Esophagus squamous epithelium (tissue), 5 donors: ENCODE results near the gene COPS4. TPM values are rescaled to one million over a fixed set of nuclear protein-coding genes. Genes with fewer than 3 reads are reported as not detected.
"Not testable (repeated sequence)": the region's sequence is repeated elsewhere in the genome, so short reads cannot be mapped to it uniquely, and the experiment has no call there.

Experiments used
- DNase-seq: peaks from one replicate; lab custom pipeline; 2025; lab: John Stamatoyannopoulos, UW
- H3K27ac ChIP-seq, 4 donors: fragments of 200-600 bp; sonication (generic); one replicate each; pipeline ENCODE4 v1.5.1; 2016 to 2019; ENCODE audit warnings: mild to moderate bottlenecking in 1 of 4
- H3K27me3 ChIP-seq, 4 donors: fragments of 200-600 bp; sonication (generic); 1 replicate in 3 of 4; 2 replicates in 1 of 4; pipeline versions ENCODE4 v1.5.1 to v1.6.0; 2017 to 2021; ENCODE audit warnings: antibody characterized with exemption in 1 of 4
- H3K36me3 ChIP-seq, 3 donors: fragments of 200-600 bp; sonication (generic); one replicate each; pipeline ENCODE4 v1.5.1; 2016 to 2019
- H3K4me1 ChIP-seq, 3 donors: fragments of 200-600 bp; sonication (generic); one replicate each; pipeline ENCODE4 v1.5.1; 2017 to 2019
- H3K4me3 ChIP-seq, 4 donors: fragments of 200-600 bp; sonication (generic); 1 replicate in 3 of 4; 2 replicates in 1 of 4; pipeline ENCODE4 v1.5.1; 2016 to 2019; ENCODE audit warnings: mild to moderate bottlenecking in 2 of 4, moderate library complexity in 1 of 4
- H3K9me3 ChIP-seq, 3 donors: fragments of 200-600 bp; sonication (generic); one replicate each; pipeline ENCODE4 v1.5.1; 2016 to 2019
- POLR2A ChIP-seq, 4 donors: fragments of 450-650 bp; IDR thresholded peaks; one replicate each; pipeline ENCODE4 v1.6.1; 2017; ENCODE audit warnings: antibody characterized with exemption in 4 of 4, mild to moderate bottlenecking in 4 of 4, moderate library complexity in 3 of 4
- WGBS, 2 donors: methylation state at CpG; one replicate each; pipeline ENCODE4 v1.1.5; 2018; 5-methylcytosine and 5-hydroxymethylcytosine counted together
- intact Hi-C: fragments of 100-400 bp; cut with DNase I; formaldehyde crosslinking; loops from one replicate; pipeline ENCODE4 v1.15.0; 2022
- total RNA-seq, 4 donors: library from RNA; depleted of rRNA; stranded (reverse); fragments of >200 nt; gene quantifications; one replicate each; pipeline ENCODE4 v1.1.0, GENCODE V29; 2016
- TF ChIP-seq, protein P1 (sequence below), 6 experiments: fragments of 450-650 bp in 4 of 6; fragments of 200-600 bp in 2 of 6; sonication (generic) in 2 of 6; IDR thresholded peaks; one replicate each; pipeline ENCODE4 v1.5.1; 2016 to 2019; ENCODE audit warnings: antibody characterized with exemption in 6 of 6, mild to moderate bottlenecking in 4 of 6, moderate library complexity in 4 of 6
- donor health status: DM: yes; HTN: yes; CAD: no.

Gene COPS4
- total RNA-seq, 4 donors from 2014 or later: 22.5 to 56.8 (median 39.9) TPM

DNA sequence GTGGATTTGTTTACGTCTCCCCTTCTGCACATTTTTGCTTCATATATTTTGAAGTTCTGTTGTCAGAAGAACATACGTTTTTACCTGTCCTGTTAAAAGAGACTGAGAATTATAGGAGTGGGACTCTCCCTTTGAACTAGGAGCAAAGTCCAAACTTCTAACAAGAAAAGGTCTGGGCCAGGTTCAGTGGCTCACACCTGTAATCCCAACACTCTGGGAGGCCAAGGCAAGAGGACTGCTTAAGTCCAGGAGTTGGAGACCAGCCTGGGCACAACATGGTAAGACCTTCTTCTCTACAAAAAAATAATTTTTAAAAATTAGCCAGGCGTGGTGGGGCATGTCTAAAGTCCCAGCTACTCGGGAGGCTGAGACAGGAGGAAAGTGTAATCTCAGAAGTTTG is 40.1 kb upstream of the COPS4 start:
- peaks cover 0 to 3% (median 0%) of the 10 kb centered on the region in 3 donors for H3K36me3 ChIP-seq
- H3K27me3 ChIP-seq: no peaks in the 10 kb centered on the region
- H3K4me1 ChIP-seq: peaks cover under 1 to 5% (median 2%) of the 10 kb centered on the region in 3 donors
- H3K9me3 ChIP-seq: no peaks in the 10 kb centered on the region
- no peak overlapping the region for H3K4me3 ChIP-seq
- no peak for DNase-seq
- 62 to 67% methylated on average over 4 of the region's 4 CpGs for WGBS, 2 donors
- no peak overlapping the region for H3K27ac ChIP-seq
- no peak for TF ChIP-seq POLR2A (IDR thresholded peaks at IDR 0.05)
- TF ChIP-seq, protein P1, sequence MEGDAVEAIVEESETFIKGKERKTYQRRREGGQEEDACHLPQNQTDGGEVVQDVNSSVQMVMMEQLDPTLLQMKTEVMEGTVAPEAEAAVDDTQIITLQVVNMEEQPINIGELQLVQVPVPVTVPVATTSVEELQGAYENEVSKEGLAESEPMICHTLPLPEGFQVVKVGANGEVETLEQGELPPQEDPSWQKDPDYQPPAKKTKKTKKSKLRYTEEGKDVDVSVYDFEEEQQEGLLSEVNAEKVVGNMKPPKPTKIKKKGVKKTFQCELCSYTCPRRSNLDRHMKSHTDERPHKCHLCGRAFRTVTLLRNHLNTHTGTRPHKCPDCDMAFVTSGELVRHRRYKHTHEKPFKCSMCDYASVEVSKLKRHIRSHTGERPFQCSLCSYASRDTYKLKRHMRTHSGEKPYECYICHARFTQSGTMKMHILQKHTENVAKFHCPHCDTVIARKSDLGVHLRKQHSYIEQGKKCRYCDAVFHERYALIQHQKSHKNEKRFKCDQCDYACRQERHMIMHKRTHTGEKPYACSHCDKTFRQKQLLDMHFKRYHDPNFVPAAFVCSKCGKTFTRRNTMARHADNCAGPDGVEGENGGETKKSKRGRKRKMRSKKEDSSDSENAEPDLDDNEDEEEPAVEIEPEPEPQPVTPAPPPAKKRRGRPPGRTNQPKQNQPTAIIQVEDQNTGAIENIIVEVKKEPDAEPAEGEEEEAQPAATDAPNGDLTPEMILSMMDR (IDR thresholded peaks at IDR 0.05): no peak
- intact Hi-C loops: no loop called here

DNA sequence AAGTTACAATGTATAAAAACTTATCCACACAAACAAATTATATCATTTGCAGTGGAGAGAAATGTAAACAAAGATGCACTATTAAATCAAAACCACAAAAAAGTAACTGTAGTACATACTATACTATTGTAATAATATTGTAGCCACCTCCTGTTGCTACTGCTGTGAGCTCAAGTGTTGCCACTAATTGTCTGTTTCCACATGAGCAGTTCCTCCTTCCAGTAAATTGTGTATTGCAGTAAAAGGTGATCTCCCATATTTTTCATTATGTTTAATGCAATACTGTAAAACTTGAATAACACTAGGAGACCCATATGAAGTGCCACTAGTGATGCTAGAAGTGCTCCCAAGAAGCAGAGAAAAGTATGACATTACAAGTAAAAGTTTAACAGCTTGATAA is 36.1 kb upstream of the COPS4 start:
- intact Hi-C loops: no loop called here
- DNase-seq: no peak
- Histone ChIP-seq H3K36me3 (peaks cover 0 to 9% (median 0%) of the 10 kb centered on the region in 3 donors), H3K4me3 (no peak overlapping the region), H3K27me3 (no peaks in the 10 kb centered on the region), H3K4me1 (no peaks in the 10 kb centered on the region), H3K9me3 (no peaks in the 10 kb centered on the region), H3K27ac (no peak overlapping the region)
- TF ChIP-seq, protein P1 (IDR thresholded peaks at IDR 0.05): no peak
- no peak for TF ChIP-seq POLR2A (IDR thresholded peaks at IDR 0.05)

DNA sequence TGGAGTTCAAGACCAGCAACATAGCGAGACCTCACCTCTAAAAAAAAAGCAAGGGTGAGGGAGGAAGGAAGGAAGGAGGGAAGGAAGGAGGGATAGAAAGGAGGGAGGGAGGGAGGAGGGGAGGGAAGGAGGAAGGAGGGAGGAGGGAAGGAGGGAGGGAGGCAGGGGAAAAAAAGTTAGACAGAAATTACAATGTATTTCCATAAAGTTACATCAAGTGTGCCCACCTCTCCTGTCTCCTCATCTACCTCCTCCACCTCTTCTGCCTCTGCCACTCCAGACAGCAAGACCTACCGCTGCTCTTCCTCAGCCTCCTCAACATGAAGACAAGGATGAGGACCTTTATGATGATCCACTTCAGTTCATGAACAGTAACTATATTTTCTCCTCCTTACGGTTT is 32.7 kb upstream of the COPS4 start:
- no peak overlapping the region for H3K27ac ChIP-seq
- H3K4me1 ChIP-seq: peaks cover 0 to 1% (median 0%) of the 10 kb centered on the region in 3 donors
- 89 to 90% methylated on average over 3 of the region's 3 CpGs for WGBS, 2 donors
- intact Hi-C loops: no loop called here
- TF ChIP-seq, protein P1 (IDR thresholded peaks at IDR 0.05): no peak
- TF ChIP-seq POLR2A (IDR thresholded peaks at IDR 0.05): no peak
- H3K36me3 ChIP-seq: peaks cover 0 to 9% (median 0%) of the 10 kb centered on the region in 3 donors
- no peak for DNase-seq
- H3K9me3 ChIP-seq: no peaks in the 10 kb centered on the region
- no peaks in the 10 kb centered on the region for H3K27me3 ChIP-seq
- no peak overlapping the region for H3K4me3 ChIP-seq

DNA sequence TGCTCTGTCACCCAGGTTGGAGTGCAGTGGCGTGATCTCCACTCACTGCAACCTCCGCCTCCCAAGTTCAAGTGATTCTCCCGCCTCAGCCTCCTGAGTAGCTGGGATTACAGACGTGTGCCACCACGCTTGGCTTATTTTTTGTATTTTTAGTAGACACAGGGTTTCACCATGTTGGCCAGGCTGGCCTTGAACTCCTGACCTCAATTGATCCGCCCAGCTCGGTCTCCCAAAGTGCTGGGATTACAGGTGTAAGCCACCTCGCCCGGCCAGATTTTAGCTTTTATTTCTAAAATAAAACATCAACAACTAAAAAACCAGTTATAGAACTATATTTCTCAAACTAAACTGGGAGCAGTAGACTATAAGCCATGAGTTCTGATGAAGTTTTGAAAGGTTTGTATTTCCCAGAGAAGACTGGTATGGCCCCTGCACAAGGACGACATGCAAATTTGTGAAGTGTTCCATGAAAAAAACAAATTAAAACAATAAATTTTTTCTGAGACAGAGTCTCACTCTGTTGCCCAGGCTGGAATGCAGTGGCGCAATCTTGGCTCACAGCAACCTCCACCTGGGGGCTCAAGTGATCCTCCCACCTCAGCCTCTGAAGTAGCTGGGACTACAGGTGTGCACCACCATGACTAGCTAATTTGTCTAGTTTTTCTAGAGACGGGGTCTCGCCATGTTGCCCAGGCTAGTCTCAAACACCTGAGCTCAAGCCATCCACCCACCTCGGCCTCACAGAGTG is 31.8 kb upstream of the COPS4 start:
- H3K9me3 ChIP-seq, H3K27ac ChIP-seq, H3K27me3 ChIP-seq, H3K4me3 ChIP-seq, H3K36me3 ChIP-seq, intact Hi-C loops, DNase-seq: not testable (repeated sequence)
- WGBS, 2 donors: 86 to 98% methylated on average over 10 to 14 of the region's 14 CpGs
- H3K4me1 ChIP-seq: peaks cover 0 to 10% (median 0%) of the 10 kb centered on the region in 3 donors

DNA sequence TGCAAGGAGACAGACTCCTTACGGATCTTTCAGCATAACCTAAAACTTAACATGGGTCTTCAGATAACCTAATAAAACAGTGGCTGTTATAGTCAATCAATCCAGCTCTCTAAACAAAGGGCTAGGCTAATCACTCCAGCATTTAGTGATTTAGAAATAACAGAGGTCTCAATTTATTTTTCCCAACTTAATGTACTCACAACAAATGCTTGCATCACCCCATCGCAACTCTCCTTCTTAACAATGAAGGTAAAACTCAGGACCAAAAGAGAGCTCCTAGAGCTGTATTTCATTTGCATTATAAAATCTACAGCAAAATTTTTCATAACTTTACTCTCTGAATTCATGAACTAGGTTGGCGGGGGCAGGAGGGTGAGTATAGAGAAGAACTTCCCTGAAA is 25.5 kb upstream of the COPS4 start:
- TF ChIP-seq, protein P1 (IDR thresholded peaks at IDR 0.05): no peak
- TF ChIP-seq POLR2A (IDR thresholded peaks at IDR 0.05): no peak
- peak overlapping the region in 3 of 4 donors; percentile 91 to 98 (median 97) for H3K27ac ChIP-seq
- H3K4me1 ChIP-seq: peaks cover 10 to 56% (median 12%) of the 10 kb centered on the region in 3 donors
- H3K4me3 ChIP-seq: peak overlapping the region; percentile 70 to 96 (median 85)
- H3K36me3 ChIP-seq: no peaks in the 10 kb centered on the region
- H3K9me3 ChIP-seq: no peaks in the 10 kb centered on the region
- no peaks in the 10 kb centered on the region for H3K27me3 ChIP-seq
- intact Hi-C loops: no loop called here
- 60 to 68% methylated on average over 3 of the region's 3 CpGs for WGBS, 2 donors
- DNase-seq: no peak
